BLaER1 treated with 17β-estradiol and CSF1 and Interleukin-3, amounts not matched to agents 10 nM and 100 nM (cell line): ENCODE data around the gene PDGFD.

Experiments used
- H3K27ac ChIP-seq, 11 experiments: shearing (Covaris generic); formaldehyde crosslinking; 2 replicates each; pipeline ENCODE4 v1.8.1; 2022
- H3K27me3 ChIP-seq, 11 experiments: shearing (Covaris generic); formaldehyde crosslinking; 2 replicates each; pipeline ENCODE4 v1.8.1; 2022
- H3K36me3 ChIP-seq, 11 experiments: shearing (Covaris generic); formaldehyde crosslinking; 2 replicates each; pipeline ENCODE4 v1.8.1; 2022
- H3K4me1 ChIP-seq, 10 experiments: shearing (Covaris generic); formaldehyde crosslinking; 2 replicates each; pipeline ENCODE4 v1.8.1; 2022
- H3K4me2 ChIP-seq, 11 experiments: shearing (Covaris generic); formaldehyde crosslinking; 2 replicates each; pipeline ENCODE4 v1.8.1; 2022
- H3K4me3 ChIP-seq, 10 experiments: shearing (Covaris generic); formaldehyde crosslinking; 2 replicates each; pipeline ENCODE4 v1.8.1; 2022
- H3K9ac ChIP-seq, 11 experiments: shearing (Covaris generic); formaldehyde crosslinking; 2 replicates each; pipeline ENCODE4 v1.8.1; 2022
- H3K9me3 ChIP-seq, 11 experiments: shearing (Covaris generic); formaldehyde crosslinking; replicated peaks in 1 of 11; 2 replicates each; pipeline ENCODE4 v1.8.1; 2022
- H4K20me1 ChIP-seq, 11 experiments: shearing (Covaris generic); formaldehyde crosslinking; 2 replicates each; pipeline ENCODE4 v1.8.1; 2022
- Cebpa-rat ChIP-seq, 11 experiments: shearing (Covaris generic); IDR thresholded peaks; 2 replicates each; pipeline ENCODE4 v1.8.1; 2022

Gene PDGFD

GRCh38 chr11:103993507-103993906 lies 170.4 kb downstream of the PDGFD start:
- Histone ChIP-seq H3K4me2 (no peak overlapping the region), H3K9ac (no peak overlapping the region), H3K27ac (no peak overlapping the region), H3K36me3 (no peaks in the 10 kb centered on the region), H3K4me3 (no peak overlapping the region), H3K4me1 (no peaks in the 10 kb centered on the region), H3K27me3 (no peaks in the 10 kb centered on the region), H4K20me1 (no peaks in the 10 kb centered on the region), H3K9me3 (no peaks in the 10 kb centered on the region)
- no peak for TF ChIP-seq Cebpa-rat (IDR thresholded peaks at IDR 0.05)

GRCh38 chr11:103988595-103988969 lies 175.4 kb downstream of the PDGFD start:
- Histone ChIP-seq H3K27me3 (no peaks in the 10 kb centered on the region), H3K4me2 (no peak overlapping the region), H3K27ac (no peak overlapping the region)

GRCh38 chr11:103987629-103988594 lies 176.0 kb downstream of the PDGFD start:
- Histone ChIP-seq H3K4me1 (no peaks in the 10 kb centered on the region), H3K4me2 (no peak overlapping the region), H3K27me3 (no peaks in the 10 kb centered on the region), H3K27ac (no peak overlapping the region), H3K9ac (no peak overlapping the region), H3K36me3 (no peaks in the 10 kb centered on the region), H4K20me1 (no peaks in the 10 kb centered on the region), H3K9me3 (peaks cover 0 to 10% (median 0%) of the 10 kb centered on the region in 11 experiments; a peak in 2 of 22 replicates), H3K4me3 (no peak overlapping the region)
- TF ChIP-seq Cebpa-rat (IDR thresholded peaks at IDR 0.05), result no peak

More at GRCh38 chr11:103988595-103988969, 175.4 kb downstream of the PDGFD start:
- Histone ChIP-seq H4K20me1 (no peaks in the 10 kb centered on the region), H3K9ac (no peak overlapping the region), H3K4me3 (no peak overlapping the region), H3K4me1 (no peaks in the 10 kb centered on the region), H3K9me3 (peaks cover 0 to 7% (median 0%) of the 10 kb centered on the region in 11 experiments; a peak in 1 of 22 replicates), H3K36me3 (no peaks in the 10 kb centered on the region)
- TF ChIP-seq Cebpa-rat (IDR thresholded peaks at IDR 0.05), result no peak

DNA sequence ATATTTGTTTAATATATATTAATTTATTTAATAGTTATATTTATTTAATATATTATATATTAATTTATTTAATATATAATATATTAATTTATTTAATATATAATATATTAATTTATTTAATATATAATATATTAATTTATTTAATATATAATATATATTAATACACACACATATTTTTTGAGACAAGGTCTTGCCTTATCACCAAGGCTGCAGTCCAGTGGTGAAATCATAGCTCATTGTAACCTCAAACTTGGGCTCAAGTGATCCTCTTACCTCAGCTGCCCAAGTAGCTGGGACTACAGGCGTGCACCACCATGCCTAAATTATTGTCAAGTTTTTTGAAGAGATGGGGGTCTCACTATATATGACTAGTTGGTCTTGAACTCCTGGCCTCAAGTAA lies 178.9 kb downstream of the PDGFD start:
- Histone ChIP-seq H3K9ac (no peak overlapping the region), H3K27ac (no peak overlapping the region)

GRCh38 chr11:103980108-103980507 lies 183.8 kb downstream of the PDGFD start:
- Histone ChIP-seq H3K27ac (no peak overlapping the region), H3K36me3 (no peaks in the 10 kb centered on the region), H3K4me2 (no peak overlapping the region), H3K9ac (no peak overlapping the region), H3K4me1 (no peaks in the 10 kb centered on the region), H3K4me3 (no peak overlapping the region), H4K20me1 (no peaks in the 10 kb centered on the region), H3K27me3 (no peaks in the 10 kb centered on the region), H3K9me3 (peaks cover 0 to 10% (median 0%) of the 10 kb centered on the region in 11 experiments; a peak in 2 of 22 replicates)
- TF ChIP-seq Cebpa-rat (IDR thresholded peaks at IDR 0.05), result no peak

More for the DNA sequence above, 178.9 kb downstream of the PDGFD start:
- Histone ChIP-seq H3K9me3 (peaks cover 0 to 10% (median 0%) of the 10 kb centered on the region in 11 experiments; a peak in 2 of 22 replicates), H4K20me1 (no peaks in the 10 kb centered on the region), H3K4me2 (no peak overlapping the region), H3K4me3 (no peak overlapping the region), H3K4me1 (no peaks in the 10 kb centered on the region), H3K27me3 (no peaks in the 10 kb centered on the region), H3K36me3 (no peaks in the 10 kb centered on the region)
- no peak for TF ChIP-seq Cebpa-rat (IDR thresholded peaks at IDR 0.05)

DNA sequence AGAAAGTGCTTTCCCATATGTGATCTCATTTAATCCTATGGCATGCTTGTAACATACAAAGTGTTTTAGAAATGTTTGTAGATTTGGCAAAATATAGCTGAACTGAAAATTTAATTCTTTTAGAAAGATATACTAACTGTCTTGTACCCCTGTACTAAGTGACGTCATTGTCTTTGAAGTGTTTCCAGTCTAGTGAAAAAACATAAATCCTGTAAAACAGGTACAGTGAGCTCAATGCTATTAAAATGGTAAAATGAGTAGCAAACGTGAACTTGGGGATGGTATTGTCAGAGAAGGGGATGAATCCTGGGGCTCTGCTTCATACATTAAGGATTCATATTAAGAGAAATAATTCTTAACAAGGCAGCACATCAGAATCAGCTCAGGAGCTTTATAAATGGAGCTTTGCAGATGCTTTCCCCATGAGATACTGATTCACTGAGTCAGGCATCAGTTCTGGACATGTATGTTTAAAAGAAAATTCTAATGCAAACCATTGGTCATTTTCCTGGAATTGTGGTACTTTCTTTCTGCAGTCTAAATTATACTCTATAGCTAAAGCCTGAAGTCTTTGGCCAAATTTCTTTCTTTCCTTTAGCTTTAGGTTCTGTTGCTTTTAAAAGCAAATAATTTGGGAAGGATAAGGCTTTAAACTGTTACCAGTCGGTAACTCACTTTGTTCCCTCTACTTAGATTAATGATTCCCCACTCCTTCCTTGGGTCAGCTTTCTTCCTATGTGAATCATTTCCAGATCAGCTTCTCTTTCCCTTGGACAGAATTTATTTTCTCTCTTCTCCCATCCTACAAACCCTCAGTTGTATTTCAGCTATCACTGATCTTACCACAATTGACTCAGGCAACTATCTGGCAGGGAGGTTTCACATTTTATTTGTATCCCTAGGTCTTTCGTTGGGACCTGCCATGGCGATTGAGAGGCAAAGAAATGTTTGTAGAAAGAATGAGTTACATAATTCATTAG lies 185.0 kb downstream of the PDGFD start:
- TF ChIP-seq Cebpa-rat (IDR thresholded peaks at IDR 0.05), result no peak
- no peak overlapping the region for H3K27ac ChIP-seq
- H3K36me3 ChIP-seq, result no peaks in the 10 kb centered on the region
- H3K9me3 ChIP-seq, result peaks cover 0 to 6% (median 0%) of the 10 kb centered on the region in 11 experiments; a peak in 2 of 22 replicates
- no peak overlapping the region for H3K9ac ChIP-seq
- H3K4me3 ChIP-seq, result no peak overlapping the region
- H3K4me1 ChIP-seq, result no peaks in the 10 kb centered on the region
- H3K4me2 ChIP-seq, result no peak overlapping the region
- H4K20me1 ChIP-seq, result no peaks in the 10 kb centered on the region
- H3K27me3 ChIP-seq, result no peaks in the 10 kb centered on the region

- Histone ChIP-seq H3K9ac (no peak overlapping the region), H4K20me1 (no peaks in the 10 kb centered on the region), H3K9me3 (no peaks in the 10 kb centered on the region), H3K36me3 (no peaks in the 10 kb centered on the region), H3K4me1 (peaks cover 0 to 8% (median 0%) of the 10 kb centered on the region in 10 experiments; a peak in 1 of 20 replicates), H3K4me3 (no peak overlapping the region), H3K27me3 (no peaks in the 10 kb centered on the region), H3K4me2 (no peak overlapping the region), H3K27ac (no peak overlapping the region)
- 0 out of 22 replicates have a peak, but pooled peaks of 1 of the 11 experiments have one; percentile 17 for TF ChIP-seq Cebpa-rat (IDR thresholded peaks at IDR 0.05)
Measured at GRCh38 chr11:103972013-103972412, 191.9 kb downstream of the PDGFD start.

DNA sequence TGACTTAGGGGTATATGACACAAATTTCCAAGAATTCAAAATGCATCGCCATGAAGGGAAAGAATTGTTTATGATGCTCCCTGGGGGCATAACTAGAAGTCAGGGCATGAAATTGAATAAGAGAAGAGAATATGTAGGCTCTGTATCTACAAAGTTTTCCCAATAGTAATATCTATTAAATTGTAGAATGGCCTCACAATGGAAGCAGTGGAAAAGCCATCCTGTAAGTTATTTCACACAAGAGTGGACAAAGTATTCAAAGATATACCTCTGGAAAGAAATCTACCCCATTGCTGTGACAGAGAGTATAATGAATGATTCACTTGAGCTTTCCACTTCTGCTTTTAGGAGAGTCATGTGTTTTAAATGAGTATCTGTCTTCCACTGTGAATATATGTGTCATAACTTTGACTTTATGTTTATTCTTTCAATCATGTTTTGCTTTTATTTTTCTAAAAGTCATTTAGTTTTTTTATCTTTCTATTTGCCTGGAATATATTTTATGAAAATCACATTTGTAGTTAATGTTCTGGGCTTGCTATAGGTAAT lies 193.2 kb downstream of the PDGFD start:
- TF ChIP-seq Cebpa-rat (IDR thresholded peaks at IDR 0.05), result no peak
- no peaks in the 10 kb centered on the region for H3K27me3 ChIP-seq

More for the DNA sequence above, 193.2 kb downstream of the PDGFD start:
- Histone ChIP-seq H4K20me1 (no peaks in the 10 kb centered on the region), H3K9me3 (no peaks in the 10 kb centered on the region), H3K36me3 (no peaks in the 10 kb centered on the region), H3K4me3 (no peak overlapping the region), H3K27ac (no peak overlapping the region), H3K9ac (no peak overlapping the region), H3K4me1 (peaks cover 0 to 8% (median 0%) of the 10 kb centered on the region in 10 experiments; a peak in 1 of 20 replicates), H3K4me2 (no peak overlapping the region)
